Heart left ventricle (tissue), 13 donors: ENCODE data around the gene CAT.

Source experiments
- POLR2A ChIP-seq, 2 donors: fragments of 450-650 bp; IDR thresholded peaks; one replicate each; pipeline ENCODE4 v1.6.1; 2017; ENCODE audit warnings: antibody characterized with exemption in 2 of 2, mild to moderate bottlenecking in 2 of 2, moderate library complexity in 2 of 2
- TF ChIP-seq, protein P1 (sequence below), 12 donors: fragments of 200-600 bp; sonication (generic) in 4 of 12; IDR thresholded peaks; one replicate each; pipeline versions ENCODE4 v1.5.0 to v1.8.0; 2018 to 2022; ENCODE audit warnings: antibody characterized with exemption in 12 of 12, mild to moderate bottlenecking in 5 of 12
- donor health status: ischemic (EF 13 %, LVEDD 7.1; RV severe dilation, severe dysfunction).
- donor health status: DM: no; HTN: yes; CAD: no.
- donor health status: DM: no; HTN: no; CAD: no.
- donor health status: ischemic (EF 25% LVEDD 6.9; RV normal size, moderate dysfunction).
- donor health status: ischemic (EF 25% LVEDD 5.7; RV mildly dilated, moderate dysfunction).
- donor health status: ischemic (EF 35%, LVEDD 5.7; RV mildly dilated, moderate dysfunction).
- donor health status: nonischemic (EF 11% LVEDD 7.7; RV severe dilation, severe dysfunction).
- donor health status: DM: yes; HTN: yes; CAD: no.
- donor health status: PGD.
- donor health status: ischemic (EF 29% LVEDD 5.4; RV normal size, mild dysfunction).
- donor health status: nonischemic (EF 23%, LVEDD 6.1; RV moderate dilation, normal function).

DNA sequence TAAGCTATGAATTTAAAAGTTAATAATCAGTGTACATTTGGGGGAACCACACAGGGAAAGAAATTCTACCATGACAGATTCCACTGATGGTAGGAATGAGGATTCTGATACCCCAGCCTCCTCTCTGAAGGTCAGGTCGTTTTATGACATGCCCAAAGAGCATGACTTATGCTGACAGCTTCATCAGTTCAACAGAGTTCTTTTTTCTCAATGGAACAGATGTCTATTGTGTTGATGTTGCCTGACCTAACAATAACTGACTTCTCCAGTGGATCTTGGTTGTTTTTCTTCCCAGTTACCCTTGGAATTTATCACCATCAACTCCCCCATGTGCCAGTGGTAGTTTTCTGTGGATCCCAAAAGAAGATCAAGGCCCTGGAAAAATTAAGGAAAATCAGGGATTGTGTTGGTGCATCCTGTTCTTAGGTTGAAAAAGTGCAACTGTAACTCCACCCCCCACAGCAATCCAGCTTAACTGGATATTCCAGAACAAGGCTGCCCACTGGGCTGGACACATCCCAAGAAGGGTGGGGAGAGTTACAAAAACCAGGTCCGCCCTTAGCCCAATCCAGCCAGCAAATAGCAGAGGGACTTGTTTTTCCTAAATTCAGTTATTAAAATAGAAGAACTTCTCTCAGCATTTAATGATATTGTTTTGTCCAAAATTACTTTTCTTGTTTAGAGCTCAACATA is 31.5 kb upstream of the CAT start:
- no peak for TF ChIP-seq POLR2A (IDR thresholded peaks at IDR 0.05)
- TF ChIP-seq, protein P1, sequence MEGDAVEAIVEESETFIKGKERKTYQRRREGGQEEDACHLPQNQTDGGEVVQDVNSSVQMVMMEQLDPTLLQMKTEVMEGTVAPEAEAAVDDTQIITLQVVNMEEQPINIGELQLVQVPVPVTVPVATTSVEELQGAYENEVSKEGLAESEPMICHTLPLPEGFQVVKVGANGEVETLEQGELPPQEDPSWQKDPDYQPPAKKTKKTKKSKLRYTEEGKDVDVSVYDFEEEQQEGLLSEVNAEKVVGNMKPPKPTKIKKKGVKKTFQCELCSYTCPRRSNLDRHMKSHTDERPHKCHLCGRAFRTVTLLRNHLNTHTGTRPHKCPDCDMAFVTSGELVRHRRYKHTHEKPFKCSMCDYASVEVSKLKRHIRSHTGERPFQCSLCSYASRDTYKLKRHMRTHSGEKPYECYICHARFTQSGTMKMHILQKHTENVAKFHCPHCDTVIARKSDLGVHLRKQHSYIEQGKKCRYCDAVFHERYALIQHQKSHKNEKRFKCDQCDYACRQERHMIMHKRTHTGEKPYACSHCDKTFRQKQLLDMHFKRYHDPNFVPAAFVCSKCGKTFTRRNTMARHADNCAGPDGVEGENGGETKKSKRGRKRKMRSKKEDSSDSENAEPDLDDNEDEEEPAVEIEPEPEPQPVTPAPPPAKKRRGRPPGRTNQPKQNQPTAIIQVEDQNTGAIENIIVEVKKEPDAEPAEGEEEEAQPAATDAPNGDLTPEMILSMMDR (IDR thresholded peaks at IDR 0.05), result no peak
